ENCODE results near the gene BLTP2.

DNA sequence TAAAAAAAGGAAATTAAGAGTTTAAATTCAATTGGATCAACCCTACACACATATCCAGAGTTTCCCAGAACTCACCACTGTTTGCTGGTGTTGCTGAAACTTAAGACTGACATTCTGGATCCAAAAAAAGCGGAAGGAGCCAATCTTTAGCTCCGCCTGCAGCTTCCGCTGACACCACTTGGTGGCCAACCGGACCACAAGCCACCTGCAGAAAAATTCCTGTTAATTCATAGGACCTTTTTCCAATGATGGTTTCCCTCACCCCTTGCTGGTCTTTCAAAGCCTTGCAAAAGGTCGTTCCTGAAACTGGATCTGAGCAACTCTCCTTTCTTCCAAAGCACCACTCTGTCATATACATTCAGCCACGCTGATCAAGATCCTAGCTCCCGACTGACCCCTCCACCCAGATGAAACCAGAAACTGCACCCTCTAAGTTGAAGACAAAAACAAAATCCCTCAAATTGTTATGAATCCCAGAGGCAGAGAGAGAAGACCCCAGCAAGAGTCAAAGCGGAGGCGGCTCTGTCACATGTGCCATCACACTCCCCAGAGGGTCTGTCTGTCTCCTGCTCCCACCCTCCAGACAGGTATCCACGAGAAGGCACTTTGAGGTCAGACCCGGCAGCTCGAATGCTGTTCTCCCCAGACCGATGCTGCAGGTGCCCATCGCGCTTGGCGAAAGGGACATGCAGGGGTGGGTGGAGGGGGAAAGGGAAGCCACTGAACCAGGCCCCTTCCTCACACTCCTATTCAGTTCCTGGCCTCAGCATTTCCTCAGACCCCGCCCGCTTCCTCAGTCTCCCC is 773 bp downstream of the BLTP2 start:
- TF ChIP-seq, protein P1, sequence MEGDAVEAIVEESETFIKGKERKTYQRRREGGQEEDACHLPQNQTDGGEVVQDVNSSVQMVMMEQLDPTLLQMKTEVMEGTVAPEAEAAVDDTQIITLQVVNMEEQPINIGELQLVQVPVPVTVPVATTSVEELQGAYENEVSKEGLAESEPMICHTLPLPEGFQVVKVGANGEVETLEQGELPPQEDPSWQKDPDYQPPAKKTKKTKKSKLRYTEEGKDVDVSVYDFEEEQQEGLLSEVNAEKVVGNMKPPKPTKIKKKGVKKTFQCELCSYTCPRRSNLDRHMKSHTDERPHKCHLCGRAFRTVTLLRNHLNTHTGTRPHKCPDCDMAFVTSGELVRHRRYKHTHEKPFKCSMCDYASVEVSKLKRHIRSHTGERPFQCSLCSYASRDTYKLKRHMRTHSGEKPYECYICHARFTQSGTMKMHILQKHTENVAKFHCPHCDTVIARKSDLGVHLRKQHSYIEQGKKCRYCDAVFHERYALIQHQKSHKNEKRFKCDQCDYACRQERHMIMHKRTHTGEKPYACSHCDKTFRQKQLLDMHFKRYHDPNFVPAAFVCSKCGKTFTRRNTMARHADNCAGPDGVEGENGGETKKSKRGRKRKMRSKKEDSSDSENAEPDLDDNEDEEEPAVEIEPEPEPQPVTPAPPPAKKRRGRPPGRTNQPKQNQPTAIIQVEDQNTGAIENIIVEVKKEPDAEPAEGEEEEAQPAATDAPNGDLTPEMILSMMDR (IDR thresholded peaks at IDR 0.05; ENCODE audit: low read length), result peak; percentile 54
- TF ChIP-seq EZH2 (IDR thresholded peaks at IDR 0.05; ENCODE audit: borderline replicate concordance, low read length), result no peak
